D341Med (cell line): ENCODE data around the gene MCC.
A peak's percentile ranks its signal among the peaks of the same experiment; 100 is the strongest.

Experiments used
- DNase-seq: peaks from one replicate; pipeline ENCODE4 v3.0.0; 2012; ENCODE audit warnings: low spot score

The MCC gene

DNA sequence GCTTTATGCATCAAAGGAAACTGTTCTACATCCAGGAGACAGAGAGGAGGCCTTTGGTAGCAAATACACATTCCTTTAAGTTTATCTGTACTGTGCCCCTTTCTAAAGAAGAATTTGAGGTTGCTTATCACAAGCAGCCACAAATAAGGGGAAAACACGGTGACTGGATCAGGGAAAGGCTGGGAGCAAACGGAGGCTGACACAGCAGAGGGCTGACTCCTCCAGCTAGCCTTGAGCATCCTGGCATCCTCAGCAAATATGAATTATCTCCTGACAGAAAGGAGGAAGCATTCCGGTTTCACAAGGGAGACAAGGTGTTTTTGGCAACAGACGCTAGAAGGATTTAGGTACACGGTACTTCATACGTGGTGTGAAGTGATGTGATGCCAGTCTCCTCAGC, 378.1 kb downstream of the MCC start:
- DNase-seq = no peak

DNA sequence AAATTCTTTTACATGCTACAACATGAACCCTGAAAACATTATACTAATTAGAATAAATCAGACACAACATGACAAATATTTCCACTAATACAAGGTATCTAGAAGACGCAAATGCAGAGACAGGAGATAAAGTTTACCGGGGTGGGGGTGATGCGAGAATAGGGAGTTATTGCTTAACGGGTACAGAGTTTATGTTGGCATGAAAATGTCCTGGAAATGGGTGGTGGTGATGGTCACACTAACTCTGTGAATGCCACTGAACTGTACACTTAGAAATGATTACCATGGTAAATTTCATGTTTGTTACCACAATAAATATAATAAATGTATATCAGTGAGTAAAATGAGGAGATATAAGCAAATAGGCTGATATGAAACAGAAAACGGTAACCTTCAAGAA, 378.9 kb downstream of the MCC start:
- no peak for DNase-seq

DNA sequence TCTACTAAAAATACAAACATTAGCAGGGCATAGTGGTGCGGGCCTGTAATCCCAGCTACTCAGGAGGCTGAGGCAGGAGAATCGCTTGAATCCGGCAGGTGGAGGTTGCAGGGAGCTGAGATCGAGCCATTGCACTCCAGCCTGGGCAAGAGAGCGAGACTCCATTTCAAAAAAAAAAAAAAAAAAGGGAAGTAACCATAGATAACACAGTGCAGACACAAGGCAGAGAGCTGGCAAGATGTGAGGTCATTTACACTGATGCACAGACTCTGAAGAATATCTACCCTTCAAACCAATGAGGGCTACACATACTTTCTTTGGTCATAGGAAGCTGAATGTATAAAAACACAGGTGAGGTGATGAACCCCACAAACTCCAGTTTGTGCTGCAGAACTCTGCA, 379.8 kb downstream of the MCC start:
- no peak for DNase-seq

DNA sequence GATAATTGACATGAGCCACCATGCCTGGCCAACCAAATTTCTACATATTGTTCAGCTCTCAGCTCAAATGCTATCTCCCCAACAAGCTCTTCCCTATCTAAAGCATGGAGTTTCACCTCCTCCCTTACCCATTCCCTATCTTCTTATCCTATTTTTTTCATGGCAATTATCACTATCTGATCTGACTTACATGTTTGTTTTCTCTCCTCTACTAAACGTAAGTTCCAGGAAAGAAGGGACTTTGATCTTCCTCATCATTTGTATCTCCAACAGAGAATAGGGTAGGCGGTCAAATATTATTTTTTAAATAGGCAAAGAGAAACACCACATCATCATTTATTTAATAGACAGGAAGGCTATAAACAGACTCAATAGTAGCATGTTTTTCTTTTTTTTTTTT, 381.4 kb downstream of the MCC start:
- DNase-seq = no peak

DNA sequence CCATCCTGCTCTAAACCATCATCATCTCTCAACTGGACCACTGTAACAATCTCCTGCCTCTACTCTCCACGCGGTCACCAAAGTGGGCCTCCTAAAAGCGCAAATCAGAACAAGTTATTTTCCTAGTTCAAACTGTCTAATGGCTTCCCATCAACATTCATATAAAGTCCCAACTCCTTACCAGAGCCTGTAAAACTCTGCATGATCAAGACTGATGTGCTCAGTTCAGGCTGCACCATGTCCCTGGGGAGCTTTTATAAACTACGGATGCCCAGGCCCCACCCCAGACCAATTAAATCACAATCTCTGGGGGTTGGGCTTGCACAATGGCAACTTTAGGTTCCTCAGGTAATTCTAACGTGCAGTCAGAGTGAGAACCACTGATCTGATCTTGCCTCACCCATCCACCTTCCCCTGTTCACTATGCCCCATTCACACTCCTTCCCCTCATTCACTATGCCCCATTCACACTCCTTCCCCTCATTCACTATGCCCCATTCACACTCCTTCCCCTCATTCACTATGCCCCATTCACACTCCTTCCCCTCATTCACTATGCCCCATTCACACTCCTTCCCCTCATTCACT, 382.5 kb downstream of the MCC start:
- DNase-seq = no peak

DNA sequence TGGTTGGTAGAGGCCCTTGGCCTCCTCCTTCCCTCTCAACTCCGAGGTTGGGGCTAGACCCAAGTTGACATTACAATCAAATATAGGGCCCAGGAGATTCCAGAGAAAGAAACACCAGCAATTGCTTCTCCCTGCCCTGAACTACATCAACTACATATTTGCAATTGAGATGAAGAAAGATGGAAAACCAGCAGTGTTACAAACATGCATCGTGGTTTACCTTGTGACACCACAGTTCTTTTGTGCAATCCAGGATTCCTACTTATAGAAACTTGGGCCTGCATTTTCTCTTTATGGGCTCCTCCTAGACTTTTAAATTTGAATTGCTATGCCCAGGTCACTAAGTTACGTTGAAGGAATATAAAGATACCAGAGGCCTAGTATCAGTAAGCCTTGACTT, 384.9 kb downstream of the MCC start:
- DNase-seq = no peak

DNA sequence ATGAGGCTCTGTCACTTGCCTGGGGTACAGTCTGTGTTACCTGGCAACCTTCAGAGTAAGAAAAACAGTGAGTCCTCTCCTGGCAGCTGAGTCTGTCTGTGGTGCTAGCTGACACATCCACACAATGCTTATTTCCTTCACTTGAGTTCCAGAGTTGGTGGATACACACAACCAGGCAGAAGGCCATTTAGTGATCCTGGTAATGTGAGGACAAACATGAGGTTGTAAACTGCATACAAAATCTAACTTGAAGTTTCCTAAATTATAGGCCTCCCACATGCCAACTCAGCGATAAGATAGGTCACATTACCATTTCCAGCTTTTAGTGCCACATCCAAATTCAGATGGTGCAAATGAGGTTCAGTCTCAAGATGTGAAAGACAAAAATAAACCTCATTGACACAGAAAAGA, 386.1 kb downstream of the MCC start:
- DNase-seq = no peak

DNA sequence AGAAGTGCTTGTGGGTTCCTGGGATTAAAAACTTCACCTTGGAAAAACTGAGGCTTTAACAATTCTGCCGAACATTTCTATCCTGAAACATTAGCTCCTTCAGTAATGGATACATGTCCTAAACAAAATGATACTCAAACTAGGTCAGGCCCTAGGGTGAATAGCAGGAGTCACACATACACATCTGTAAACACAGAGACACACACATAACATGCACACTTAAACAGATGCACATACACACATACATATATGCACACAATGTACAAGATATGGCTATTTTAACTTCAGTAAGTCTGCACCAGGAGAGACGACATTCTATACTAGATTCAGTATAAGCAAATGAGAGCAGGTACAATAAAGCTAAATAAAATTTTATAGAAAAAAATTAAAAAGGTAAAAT, 387.3 kb downstream of the MCC start:
- no peak for DNase-seq

DNA sequence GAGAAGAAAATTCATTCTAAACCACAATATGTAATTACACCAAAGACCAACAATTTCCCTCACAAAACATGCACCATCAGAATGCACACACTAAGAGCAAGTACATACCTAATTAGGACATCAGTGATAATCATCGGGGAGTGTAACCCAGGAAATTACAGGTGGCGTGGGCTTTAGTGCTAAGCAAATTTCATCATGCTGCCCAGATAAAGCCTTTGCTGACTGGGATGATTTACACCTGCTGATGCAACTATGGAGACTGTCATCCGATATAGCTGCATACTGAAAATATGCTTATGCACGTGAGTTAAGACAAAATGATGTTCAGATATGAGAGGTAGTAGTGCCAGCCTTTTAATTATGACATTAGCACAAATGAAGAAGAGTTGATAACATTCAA, 388.4 kb downstream of the MCC start:
- DNase-seq = no peak

DNA sequence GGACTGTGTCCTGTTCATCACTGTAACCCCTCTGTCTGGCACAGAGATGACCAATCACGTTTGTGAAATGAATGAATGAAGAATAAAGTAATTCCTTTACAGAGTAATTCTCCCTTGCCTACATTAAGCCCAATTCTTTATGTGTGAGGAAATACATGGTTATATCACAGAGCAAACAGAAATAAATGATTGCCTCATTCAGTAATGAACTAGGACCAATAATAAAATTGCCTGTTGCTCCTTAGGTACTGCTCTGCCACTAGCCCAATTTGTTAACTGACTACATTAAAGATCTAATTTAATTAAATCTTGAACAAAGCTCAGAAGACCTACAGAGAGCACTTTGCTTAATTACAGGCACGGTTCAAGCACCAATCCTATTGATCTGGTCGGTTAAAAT, 389.9 kb downstream of the MCC start:
- DNase-seq = no peak

DNA sequence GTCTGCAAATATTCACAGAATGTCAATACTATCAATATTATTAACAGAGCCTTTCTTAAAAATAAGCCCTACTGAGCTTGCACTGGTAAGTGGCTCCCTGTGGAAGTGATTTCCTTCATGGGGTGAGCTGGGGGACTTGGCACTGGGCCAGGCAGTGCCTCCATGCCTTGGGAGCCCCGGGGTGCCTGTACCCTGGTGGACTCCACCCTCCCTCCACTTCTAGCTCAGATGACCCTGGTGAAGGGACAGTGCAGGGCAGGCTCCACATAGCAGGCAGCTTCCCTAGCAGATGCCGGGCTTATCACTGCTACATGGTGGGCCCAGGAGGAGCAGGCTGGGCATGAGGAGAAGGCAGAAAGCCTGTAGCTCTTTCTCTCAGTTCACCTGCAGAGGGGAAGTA, 392.4 kb downstream of the MCC start:
- DNase-seq = no peak

DNA sequence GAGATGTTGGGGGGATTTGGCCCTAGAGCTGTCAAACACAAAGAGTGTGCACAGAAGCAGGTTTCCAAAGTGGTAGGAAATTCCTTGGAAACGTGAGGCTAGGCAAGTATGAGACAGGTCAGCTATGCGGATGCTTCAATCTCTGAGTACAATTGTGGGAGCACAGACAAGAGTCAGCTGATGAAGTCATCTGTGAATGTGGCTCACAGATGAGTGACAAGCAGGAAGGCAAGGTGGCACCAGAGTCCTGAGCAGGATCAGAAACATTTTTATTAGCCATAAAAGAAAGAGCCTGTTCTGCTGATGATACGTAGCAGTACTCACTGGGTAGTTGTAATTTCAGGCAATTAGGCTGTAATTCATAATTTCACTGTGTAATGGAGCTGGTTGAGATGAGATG, 394.7 kb downstream of the MCC start:
- no peak for DNase-seq

DNA sequence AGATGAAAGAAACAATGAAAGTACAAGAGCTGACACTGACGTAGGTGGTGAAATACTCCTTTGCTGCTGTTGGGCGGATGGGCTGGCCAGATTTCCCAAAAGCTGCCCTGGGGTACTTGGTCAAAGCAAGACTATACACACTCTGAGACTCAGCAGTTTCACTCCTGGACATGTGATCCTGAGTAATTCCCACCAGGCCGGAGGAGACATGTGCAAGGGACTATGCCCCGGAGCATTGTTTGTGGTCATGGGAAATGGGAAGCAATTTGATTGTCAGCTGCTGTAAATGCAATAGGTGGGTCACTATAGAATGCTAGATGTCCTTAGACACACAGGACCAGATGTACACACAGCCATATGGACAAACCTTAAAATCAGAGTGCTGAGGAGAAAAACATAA, 395.6 kb downstream of the MCC start:
- DNase-seq = no peak

DNA sequence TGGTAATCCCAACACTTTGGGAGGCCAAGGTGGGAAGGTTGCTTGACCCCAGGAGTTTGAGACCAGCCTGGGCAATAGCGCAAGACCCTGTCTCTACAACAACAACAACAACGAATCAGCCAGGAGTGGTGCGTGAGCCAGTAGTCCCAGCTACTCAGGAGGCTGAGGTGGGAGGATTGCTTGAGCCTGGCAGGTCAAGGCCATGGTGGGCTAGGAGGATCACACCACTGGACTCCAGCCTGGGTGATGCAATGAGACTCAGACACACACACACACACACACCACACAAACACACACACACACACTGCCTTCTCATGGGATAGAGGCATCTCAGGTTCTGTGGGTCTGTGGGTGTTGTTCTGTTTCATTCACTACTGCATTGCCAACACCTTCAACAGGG, 396.6 kb downstream of the MCC start:
- no peak for DNase-seq

DNA sequence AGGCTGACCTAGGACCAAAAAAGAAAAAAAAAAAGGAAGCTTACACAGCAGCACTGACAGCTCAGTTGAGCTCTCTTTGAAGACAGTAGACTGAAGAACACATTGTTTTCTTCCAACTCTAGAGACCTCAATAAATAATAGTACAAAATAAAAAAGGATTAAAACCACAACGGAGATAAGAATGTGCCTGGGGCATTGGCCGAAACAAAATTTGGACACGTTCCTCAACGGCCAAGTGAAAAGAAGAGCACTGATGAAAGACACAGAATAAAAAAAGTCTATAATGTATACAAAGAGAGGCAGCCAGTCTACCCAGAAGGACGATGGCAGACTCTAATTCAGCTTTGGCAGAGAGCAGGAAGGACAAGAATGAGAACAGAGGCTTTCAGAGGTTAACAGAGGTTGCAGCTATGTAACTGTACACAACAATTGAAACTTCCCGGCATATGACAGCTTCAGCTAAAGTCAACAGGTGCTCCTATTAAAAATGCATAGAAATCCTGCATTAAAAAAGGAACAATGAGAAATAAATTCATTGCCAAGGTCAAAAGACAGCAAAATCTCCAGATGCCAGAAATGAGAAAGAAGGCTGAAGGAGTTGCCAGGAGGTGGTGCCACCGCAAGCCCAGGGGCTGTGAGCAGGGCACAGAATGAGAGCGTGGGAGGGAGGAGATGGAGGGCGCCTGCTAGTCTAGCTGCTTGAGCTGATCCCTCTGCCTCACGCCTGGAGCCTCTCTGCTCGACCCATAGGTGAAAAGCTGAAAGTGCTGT, 397.7 kb downstream of the MCC start:
- peak; percentile 70 for DNase-seq

DNA sequence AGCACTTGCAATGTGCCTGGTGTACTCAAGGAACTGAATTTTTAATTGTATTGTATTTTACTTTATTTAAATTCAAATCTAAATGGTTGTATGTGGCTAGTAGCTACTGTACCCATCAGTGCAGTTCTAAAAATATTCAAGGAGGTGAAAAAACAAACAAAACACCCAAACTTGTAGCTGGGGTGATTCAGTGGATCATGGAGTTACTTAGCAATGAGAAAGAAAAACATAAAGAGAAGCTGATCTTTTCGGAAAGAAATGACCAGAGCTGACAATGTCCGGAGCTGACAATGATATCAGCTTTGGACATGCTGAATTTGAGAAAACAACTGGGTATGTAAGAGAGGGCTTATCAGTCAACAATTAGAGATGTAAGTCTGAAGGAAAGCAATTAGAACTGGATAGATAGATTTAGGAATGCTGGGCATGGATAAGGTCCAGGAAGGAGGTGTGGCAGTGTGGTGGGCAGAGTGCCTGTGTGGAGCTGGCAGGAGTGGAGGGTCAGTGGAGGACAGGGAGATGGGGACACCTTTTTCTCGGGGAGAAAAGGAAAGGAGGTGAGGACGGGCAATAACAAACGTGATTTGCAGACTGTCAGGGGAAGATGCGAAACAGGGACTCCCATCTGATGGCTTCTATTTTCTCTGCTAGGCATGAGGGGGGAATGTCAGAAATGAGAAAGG, 398.5 kb downstream of the MCC start:
- no peak for DNase-seq

DNA sequence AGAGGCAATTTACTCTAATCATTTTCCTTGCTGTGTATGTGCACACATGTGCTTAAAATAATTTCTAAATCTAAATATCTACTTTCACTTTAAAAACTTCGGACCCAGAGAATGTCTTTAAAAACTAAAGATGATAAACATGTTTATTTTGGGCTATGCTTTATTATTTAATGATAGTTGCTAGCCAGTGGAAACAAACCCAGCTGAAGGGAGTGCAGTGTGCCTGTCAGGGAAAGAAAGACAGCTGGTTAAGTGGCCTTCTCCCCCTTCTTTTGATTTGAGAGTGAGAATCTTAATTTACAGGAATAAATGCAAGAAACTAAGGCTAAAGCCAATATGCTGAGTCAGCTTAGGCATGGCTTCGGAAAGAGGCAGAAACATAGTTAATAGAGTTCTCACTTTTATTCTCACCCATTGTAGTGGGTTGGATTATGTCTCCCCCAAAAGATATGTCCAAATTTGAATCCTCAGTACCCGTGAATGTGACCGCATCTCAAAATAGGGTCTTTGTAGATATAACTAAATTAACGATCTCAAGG, 400.2 kb downstream of the MCC start:
- no peak for DNase-seq

DNA sequence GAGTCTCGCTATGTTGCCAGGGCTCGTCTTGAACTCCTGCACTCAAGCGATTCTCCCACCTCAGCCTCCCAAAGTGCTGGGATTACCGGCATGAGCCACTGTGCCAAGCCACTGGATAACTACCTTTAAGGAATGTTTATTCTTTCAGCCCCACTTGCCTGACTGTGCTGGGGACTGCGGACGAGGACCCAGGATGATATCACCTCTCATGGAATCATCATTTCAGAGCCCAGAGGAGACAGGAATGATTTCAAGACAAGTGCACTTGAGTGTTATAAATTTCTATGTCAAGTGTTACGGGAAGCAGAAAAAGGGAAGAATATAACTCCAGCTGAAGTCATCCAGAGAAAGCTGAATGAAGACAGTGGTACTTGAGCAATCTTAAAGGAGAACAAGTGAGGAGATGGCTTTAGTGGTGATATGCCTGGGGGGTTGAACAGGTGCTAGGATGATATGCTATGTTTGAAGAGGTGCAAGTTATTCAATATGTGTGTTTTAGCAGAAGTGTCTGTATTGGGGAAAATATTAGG, 402.3 kb downstream of the MCC start:
- DNase-seq = no peak

DNA sequence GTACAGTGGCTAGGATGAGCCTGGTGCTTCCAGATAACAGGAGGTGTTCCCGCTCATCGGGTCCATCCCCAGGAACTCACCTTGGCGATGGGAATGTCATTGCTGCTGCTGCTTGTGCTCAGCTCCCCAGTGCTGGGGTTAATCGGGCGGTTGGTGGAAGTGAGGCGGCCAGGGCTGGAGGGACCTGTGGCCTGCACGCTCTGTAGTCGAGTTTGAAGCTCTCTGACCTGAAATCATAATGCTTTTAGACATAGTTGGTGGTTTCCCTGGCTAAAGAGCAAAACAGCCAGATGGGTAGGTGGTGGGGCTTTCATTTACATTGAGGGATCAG, 403.2 kb downstream of the MCC start:
- DNase-seq = no peak

DNA sequence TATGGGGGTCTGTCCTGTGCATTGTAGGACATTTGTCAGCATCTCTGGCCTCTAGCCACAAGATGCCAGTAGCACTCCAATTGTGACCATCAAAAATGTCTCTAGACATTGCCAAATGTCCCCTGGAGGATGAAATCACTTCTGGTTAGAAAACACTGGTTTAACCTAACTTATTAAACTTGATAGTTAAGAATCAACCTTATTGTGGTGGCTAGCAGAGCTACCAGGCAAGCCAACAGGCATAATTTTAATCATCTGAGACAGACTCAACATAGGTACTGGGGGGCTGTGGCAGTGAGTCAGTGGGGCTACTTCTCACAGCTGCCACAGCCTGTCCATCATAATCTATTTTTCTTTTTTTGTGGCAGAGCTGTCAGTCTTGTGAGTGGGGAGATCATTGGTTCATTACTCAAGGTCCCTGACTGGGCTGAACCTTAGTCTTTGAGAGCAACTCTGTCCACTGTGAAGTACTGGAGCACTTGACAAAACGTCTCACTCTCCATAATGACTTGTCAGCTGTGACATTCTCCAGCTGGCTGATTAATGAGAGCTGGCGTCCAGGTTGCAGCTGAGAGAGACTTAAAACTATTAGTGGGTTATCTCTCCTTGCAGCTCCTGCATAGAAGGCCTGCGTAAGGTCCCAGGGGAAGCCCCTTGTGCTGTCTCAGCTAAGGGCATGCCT, 403.7 kb downstream of the MCC start:
- DNase-seq = peak; percentile 72

DNA sequence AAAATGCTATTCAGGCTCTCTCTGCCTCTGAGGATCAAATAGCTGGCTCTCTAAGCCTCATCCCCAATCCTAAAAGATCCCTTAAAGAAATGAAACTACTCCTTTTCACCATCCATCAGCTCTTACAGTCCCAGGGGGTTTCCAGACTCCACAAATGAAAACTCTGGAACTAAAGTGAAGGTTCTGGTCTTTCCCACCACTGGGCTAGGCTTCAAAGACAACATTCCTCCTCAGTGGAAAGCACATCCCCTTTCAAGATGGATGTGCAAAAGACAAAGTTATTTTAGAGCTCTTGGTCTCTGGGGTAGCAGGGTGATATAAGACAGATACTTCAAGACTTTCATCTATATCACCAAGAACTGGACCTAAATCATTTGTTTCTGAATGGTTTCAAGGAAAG, 404.8 kb downstream of the MCC start:
- no peak for DNase-seq

DNA sequence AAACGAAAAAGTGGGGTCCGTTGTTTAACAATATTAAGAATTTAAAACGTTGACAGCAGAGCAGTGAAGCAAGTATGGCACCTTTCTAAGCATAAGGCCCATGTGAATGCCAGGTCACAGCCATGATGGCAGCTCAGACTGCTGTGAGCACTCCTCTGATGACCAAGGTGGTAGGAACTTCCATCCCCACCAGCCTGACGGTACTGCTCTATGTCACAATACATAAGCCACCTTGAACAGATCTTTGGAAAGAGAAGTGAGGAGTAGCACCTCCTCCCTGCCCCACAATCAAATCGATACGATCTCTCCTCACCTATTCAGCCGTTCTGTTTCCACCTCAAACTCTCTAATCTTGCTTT, 405.7 kb downstream of the MCC start:
- no peak for DNase-seq
